Amniotic stem cell (primary cell): ENCODE measurements around the gene TFB2M.

Experiments used
- DNase-seq: peaks from one replicate; lab custom pipeline; 2025; lab: John Stamatoyannopoulos, UW

Gene TFB2M

DNA sequence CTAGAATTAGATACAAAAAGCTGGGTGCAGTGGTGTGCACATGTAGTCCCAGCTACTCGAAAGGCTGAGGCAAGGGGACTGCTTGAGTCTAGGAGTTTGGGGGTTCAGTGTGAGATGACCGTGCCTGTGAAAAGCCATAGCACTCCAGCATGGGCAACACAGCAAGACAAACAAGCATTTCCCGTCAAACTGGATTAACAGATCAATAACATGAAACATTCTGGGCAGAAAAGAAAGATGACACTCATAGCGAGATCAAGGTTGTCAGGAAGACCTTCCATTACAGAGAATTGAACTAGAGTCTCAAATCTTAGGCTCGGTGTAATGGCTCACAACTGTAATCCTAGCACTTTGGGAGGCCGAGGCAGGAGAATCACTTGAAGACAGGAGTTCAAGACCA, 14.0 kb downstream of the TFB2M start:
- no peak for DNase-seq

DNA sequence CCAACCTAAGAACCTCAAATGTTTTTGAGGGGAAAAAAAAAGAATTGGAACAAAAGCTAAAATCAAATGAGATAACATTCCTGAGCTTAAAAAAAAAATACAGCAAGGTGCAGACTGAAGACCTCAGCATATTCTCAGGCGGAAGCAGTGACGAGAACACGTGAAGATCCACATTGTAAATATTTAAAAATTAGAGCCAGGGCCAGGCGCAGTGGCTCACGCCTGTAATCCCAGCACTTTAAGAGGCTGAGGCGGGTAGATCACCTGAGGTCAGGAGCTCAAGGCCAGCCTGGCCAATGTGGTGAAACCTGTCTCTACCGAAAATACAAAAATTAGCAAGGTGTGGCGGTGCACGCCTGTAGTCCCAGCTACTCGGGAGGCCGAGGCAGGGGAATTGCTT, 15.7 kb downstream of the TFB2M start:
- no peak for DNase-seq

DNA sequence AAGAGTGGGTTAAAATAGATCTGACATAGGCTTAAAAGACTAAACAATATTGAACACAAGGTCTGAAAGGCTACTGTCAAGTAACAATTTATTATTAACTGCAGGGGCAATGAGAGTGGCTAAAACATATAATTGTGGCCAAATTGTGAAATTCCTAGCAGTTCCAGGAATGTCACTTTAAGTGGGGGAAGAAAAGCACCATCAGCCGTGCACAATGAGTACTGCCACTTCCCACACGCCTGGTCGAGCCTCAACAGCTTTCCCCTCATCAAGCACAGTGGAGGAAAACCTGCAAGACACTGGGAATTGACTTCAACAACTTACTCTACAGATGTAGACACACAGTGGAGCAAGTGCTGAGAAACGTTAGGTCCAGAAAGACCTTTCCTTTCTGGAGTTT, 16.4 kb downstream of the TFB2M start:
- DNase-seq = no peak

DNA sequence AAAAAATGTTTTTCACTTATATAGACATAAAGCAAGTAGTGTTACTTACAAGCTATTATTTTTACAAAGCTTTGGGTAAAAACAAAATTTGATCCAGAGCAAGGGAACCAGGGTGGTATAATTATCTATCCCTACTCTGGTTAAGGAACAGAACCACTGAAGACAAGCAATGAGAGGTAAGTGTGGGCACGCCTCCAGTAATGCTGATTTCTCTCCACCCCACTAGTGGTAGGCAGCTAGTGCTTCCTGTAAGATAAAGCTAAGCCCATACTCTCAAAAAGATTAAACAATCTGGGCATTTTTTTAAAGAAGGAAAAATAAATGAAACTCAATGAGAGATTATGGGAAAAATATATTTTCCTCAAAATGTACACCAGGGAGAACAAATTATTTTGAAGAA, 22.1 kb downstream of the TFB2M start:
- DNase-seq = no peak

DNA sequence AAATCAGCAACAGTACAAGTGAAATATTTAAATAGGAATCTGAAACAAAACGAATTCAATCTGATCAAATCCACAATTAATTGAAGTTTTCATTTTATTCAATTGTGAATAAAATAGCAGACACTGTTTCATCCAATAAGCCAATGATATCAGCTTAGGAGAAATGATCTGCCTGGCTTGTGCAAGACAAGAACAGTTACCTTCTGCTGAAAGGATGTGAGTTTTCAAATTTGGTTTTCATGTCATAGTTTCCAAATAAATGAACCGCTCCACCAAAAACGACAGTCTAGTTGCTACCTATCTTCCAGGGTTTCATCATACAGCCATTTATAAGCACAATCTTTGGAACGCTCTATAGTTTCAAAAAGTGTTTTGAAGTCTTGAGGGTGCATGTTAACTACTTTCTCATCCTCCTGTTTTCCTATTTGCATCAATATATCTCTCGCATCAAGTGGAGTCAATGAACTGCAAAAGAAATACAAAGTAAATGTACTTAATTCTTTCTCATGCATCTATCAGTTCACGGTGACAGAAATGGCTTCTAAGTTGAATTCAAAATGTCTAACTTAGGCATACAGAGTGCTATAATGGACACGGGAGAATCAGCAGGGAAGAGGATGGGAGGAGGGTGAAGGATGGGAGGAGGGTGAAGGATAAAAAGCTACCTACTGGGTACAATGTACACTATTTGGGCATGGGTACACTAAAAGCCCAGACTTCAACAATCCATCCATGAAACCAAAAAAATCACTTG, 25.1 kb downstream of the TFB2M start:
- DNase-seq = no peak

DNA sequence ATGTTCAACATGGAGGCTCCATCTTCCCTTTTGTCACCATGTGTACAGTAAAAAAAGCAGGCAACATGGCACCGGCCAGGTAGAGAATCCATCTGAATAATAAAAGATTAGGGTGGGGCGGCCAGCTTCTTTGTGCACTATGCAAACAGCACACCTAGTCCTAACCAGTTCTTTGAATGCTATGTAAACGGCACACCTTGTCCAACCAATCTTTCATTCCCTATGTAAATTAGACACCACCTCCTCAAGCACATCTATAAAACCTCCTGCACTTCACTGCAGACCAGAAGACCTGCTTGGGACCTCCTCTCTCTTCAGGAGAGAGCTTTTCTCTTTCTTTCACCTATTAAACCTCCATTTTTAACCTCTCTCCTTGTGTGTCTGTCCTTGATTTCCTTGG, 28.2 kb downstream of the TFB2M start:
- no peak for DNase-seq

DNA sequence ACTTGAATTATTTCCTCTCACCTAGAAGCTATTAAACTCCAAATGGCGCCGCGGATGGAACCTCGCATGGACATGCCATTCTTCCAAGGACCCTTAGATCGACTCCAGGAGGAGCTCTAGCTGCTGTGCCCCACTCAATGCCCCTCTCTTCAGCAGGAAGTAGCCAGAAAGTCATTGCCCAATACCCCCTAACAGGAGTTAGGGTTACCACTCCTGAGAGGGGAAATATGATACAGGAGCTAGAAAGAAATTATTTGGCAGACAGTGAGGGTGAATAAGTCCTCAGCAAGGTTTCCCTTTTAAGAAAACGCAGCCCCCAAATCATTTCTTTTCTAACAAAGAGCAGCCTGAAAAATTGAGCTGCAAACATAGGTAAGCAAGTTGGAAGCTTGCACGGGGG, 28.6 kb downstream of the TFB2M start:
- no peak for DNase-seq

DNA sequence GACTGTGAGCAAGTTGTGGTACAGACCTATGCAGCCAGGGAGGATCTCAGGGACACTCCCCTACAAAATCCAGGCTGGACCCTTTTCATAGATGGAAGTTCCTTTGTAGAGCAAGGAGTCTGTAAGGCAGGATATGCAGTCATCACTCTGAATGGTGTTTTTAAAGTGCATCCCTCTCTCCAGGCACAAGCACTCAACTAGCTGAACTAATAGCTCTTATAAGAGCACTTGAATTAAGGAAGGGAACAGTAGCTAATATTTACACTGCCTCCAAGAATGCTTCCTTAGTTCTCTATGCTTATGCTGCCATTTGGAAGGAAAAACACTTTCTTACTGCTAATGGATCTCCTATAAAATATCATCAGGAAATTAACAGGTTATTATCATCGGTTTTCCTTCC, 31.9 kb downstream of the TFB2M start:
- no peak for DNase-seq

DNA sequence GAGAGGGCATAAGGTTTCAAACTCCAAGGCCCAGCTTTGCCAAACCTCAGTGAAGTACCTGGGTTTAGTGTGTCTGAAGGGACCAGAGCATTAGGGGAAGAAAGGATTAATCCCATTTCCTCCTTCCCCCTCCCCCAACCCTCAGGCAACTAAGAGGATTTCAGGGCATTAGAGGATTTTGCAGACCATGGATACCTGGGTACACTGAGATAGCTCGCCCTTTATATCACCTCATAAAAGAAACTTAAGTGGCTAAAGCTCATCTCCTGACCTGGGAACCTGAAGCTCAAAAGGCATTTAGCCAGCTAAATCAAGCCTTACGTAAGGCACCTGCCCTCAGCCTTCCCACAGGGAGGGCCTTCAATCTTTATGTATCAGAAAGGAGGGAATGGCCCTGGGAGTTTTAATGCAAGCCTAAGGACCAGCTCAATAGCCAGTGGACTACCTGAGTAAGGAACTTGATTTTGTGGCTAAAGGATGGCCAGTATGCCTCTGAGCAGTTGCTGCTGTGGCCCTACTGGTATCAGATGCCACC, 32.6 kb downstream of the TFB2M start:
- DNase-seq = no peak

DNA sequence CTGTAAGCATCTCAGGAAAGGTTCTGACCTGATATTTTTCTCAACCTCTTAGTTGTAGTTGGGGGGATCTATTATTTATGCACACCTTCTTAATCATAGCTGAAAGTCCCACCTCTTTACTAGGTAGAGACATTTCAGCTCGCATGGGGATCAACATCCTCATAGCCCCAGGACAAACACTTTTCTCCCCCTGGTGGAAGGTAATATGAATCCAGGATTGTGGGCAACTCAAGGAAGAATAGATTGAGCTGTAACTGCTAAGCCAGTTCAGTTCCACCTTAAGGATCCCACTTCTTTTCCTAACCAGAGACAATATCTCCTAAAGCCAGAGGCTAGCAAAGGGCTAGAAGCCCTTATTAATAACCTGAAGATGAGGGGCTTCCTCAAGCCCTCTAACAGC, 33.5 kb downstream of the TFB2M start:
- DNase-seq = no peak

DNA sequence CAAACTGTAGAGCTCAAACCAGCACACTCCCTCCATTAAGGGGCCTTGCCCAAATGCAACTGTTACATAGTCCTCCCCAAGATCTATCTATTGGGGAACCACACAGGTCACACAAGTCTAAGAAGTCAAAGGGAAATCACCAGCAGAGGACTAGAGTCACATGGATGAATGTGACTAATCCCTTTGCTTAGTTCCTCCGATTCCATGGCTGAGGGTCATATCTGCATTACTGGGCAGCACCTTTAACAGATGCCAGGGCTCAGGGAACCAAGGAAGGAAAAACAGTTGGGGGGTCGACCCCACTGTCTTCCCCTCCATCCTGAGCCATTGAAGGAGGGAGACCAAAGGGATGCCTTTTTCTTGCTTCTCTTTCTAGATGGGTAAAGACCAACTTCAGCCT, 35.6 kb downstream of the TFB2M start:
- no peak for DNase-seq

DNA sequence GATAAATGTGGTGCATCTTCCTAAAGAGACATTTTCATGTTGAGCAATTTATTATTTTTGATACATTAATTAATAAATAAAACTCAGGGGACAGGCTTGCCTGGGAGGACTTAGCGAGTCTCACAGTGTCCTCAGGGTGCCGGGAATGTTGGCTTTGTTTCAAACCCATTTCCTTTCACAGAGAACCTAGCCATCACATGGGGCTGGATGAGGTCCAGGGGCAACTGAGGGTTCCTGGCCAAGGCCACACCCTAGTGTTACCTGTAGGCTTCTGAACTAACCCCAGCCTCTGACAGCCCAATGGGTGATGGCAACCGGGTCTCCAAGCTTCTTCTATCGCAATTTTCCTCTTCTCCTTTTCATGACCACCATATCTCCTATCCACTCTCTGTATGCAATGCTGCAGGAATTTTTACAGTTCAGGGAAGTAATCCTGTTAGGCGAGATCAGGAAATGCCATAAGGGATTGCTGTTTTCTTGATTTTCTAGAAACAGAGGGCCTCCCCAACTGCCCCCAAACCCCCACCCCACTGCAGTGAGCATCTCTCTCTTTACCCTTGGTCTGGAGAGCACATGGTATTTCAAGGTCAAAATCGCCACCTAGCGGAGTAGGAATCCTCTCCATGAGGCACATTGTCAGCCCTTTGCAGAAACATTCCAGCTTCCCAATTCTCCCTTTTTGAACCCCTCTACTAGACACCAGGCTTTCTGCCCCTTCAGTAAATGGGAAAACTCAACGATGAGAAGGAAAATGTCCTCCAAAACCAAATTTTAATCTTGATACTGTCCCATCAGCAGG, 36.9 kb downstream of the TFB2M start:
- DNase-seq = no peak

DNA sequence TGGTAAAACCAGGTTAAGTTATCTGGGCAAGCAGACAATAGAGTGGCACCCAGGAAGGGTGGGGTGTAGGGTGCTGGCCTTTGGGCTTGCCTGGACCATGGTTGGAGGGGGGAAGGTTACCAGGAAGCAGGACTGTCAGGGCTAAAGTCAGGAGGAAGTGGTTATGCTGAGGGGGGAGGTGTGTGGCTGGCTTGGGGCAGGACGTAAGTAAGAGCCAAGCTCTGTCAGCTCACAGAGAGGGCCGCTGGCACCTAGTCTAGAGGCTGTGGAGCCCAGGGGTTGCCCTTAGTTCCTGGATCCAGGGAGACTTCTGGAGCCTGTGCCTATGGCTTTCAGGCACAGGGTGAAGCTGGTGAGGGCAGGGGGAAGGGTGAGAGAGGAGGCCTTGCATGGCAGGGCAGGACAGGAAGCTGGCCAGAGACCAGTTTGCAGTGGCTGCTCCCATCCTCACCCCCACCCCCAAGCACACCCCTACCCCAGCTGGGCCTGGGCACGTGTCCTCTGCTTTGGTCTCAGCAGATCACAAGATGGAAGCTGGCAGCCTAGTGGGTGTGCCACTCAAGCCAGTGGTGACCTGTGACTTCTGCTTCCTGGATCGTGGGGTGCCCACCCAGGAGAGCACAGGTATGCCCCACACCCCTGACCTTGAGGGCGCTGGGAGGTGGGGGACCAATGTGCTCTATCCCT, 38.5 kb downstream of the TFB2M start:
- no peak for DNase-seq

DNA sequence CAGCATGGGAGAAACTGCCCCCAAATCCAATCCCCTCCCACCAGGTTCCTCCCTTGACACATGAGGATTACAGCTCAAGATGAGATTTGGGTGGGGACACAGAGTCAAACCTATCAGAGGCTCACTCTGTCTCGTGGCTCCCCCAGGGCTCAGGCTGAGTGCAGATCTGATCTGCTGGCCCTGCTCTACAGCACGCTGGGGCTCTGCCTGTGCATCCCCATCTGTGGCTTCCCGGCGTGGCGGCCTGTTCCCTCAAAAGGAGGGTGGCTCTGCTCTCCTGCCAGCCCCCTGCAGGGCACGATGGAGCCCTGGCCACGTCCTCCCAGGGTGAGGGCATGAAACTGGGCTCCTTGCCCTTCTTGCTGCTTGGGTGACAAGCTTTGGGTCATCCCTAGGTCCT, 39.1 kb downstream of the TFB2M start:
- no peak for DNase-seq

DNA sequence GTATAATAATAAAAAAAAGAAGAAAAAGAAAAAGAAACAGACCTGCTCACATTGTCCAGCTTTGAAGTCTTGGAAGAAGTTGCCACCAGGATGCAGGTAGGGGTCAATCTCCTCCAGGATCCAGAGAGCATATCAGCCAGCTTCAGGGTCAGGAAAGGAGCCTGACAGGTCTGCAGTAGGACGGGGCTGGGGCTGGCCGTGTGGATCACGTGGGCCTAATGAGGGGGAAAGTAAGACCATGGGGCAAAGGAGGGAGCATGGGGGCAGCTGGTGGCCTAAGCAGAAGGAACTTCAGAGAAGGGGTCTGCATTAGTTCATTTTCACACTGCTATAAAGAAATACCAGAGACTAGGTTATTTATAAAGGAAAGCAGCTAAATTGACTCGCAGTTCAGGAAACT, 39.7 kb downstream of the TFB2M start:
- no peak for DNase-seq

DNA sequence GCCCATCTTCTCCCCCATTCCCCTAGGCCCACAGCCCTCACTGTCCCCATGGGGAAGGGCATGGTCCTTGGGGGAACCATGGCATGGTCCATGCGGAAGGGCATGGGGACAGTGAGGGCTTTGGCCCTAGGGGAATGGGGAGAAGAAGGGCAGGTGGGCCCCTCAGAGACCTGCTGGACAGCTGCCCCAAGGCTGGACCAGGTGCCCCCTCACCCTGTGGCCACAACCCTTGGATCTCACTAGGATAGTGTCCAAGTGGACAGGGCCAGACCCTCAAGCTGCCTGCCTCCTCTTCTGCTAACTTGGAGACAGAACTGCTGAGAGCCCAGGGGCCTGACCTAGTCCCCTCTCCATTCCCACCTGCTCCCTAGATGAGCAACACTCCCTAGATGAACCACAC, 46.5 kb downstream of the TFB2M start:
- no peak for DNase-seq

DNA sequence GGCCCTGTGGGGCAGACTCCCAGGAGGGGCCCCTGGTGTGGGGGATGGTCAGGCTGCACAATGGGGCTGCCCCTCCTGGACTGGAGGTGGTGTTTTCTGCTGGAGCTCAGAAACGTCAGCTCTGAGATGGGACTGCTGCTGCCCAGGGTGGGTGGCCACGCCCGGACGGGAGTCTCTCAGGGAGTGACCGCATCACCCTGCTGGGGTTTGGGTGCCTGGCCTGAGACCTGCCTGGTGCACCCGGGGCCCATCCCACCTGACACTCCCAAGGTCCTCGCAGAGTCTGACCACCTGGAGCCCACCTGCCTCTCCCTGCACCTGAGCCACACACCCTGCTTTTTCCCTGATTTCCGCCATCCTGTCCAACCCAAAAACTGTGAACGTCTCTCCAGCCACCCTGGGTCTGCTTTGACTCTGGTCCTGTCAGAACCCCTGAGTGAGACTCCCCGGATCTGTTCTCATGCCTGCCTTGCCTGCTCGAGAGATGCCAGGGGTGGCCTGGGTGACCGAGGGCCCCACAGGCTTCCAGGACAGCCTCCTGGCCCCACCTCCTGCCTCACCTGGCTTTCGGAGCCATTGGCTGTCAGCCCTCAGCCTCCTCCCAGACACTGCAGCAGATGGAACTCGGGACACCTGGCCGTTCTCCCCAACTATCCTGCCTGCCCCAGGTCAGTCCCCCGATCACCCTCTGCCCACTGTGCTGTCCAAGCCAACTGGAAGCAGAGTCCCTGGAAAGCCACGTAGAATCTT, 47.4 kb downstream of the TFB2M start:
- no peak for DNase-seq

DNA sequence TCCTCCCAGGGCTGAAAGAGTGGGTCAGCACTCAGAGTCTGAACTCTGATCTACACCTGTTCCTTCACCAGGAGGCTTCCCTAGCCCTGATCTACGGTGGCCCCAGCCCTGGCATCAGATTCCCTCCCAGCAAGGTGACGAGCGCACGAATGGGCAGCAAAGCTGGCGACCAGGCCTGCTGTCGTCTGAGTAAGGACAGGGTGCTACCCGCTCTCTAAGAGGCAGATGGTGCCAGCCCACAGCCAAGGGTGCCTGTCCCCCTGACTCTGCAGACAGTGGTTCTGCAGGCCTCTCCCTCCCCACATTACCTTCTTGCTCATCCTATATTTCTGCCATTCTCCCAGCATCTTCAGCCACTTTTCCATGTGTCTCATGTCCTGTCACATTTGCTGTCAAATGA, 48.7 kb downstream of the TFB2M start:
- DNase-seq = no peak

DNA sequence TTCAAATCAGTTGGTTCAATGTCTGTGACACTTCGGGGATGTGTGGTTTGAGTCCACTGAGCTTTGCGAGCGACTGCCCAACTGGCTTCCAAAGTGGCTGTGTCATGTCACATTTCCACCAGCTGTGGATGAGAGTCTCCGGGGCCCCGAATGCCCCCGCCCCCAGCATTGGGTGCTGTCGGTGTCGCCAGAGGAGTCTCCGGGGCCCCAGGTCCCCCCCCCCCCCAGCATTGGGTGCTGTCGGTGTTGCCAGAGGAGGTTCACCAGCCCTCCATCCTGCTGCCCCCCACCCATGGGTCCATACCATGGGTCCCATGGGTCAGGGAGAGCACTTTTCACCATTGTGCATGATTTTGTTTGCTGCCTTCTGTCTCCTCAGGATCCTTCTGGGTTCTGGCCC, 49.9 kb downstream of the TFB2M start:
- DNase-seq = no peak

DNA sequence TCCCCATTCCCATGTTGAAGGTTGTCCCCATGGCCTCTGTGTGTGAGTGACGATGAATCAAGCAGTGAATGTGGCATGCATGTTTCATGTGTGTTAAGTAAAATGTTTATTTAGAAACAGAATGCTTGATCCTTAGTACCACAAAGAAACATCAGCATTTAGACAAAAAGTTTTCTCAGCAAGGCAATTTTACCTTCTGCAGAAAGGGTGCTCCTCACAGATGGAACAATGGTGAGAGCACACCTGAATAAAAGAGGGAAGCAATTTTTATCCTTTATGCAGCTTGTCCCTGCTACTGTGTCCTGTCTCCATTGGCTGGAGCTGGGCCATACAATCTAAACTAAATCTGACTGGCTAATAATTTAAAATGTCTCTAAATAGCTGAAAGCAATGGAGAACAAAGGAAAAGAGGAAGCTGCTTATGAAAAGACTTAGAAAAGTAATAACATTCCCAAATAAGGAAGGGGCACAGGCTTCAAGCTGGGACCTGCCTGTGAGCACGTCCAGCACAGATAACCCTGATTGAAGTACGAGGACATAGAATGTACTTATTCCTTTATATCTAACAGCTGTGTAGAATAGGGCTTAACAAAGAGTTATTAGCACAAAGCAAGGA, 50.6 kb downstream of the TFB2M start:
- no peak for DNase-seq

DNA sequence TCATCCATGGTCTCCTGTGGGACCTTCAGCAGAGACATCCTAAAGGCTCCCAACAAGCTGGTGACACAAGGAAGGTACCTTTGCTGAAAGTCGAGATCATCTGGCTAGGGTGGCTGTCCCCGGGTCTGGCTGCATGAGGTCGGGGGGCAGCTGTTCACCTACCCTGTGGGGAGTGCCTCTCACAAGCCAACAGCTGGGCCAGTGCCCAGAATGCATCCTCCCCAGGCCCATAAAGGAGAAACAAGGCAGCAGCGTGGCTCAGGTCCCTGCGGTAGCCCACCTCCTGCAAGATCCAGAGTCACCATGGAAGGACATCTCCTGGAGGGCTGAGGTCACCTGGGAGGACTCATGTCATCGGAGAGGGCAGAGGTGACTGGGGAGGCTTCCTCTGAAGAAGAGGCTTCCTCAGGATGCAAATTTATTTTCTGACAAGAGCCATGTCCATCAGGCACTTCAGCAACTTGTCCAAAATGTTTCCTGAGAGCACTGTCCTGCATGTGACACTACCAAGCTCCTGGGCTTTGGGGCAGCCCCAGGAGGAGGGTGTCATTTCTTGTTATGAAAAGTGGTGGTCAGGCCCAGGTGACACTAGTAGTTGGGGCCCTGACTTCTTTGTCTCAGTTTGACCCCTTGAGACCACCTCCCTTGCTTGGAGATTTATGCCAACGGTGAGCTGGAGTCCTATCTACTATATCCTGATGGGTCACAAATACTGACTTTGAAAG, 52.3 kb downstream of the TFB2M start:
- DNase-seq = no peak
